Measurements from ENCODE around the gene GRIP2. TPM values are rescaled to one million over a fixed set of nuclear protein-coding genes. Genes with fewer than 3 reads are reported as not detected.

Gene GRIP2
- total and polyA plus RNA-seq, 2 of the 4 experiments (the other 2 are of a cell fraction), result 0.05 TPM; not detected in 1

DNA sequence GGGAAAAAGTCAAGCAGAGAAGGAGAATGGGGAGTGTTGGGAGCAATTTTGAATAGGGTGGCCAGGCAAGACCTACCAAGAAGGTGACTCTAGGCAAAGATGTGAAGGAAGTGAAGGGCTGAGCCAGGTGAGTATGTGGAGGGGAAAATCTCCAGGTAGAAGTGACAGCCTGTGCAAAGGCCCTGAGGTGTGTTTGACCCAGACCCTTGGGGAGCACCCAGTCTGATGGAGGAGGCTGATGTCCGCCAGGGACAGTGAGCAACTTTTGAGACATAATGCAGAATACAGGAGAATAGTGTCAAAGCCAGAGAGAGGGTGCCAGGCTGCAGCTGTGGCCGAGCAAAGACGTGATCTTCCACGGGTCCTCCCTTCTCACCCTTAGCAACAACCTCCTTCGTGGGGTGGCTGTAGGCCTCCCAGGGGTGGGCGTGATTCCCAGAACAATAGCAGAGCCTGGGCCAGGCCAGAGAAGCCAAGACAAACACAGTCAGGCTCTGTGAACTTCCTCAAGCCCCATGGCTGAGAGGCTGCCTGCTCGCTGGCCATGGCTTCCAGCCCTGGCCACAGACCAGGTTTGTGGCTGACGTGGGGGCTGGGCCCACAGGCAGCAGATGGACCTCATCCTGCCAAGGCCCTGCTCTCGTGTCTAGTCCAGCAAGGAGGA lies 79.7 kb downstream of the GRIP2 start:
- Histone ChIP-seq H4K5ac (ENCODE audit: low read depth, low read length) (peak overlapping the region; percentile 34; the same call in 1 of the 2 replicates), H4K91ac (ENCODE audit: insufficient read depth, low read depth, low read length) (peak overlapping the region; percentile 49), H3K4ac (ENCODE audit: low read depth, low read length) (peak overlapping the region; percentile 56), H3K79me1 (ENCODE audit: low read depth in 1 of 2, low read length in 2 of 2) (peaks cover 6 to 15% of the 10 kb centered on the region in 2 experiments; a peak in 2 of 4 replicates), H3K36me3 (ENCODE audit: control insufficient read depth, insufficient read depth, low read length) (peaks cover 44% of the 10 kb centered on the region), H3K23ac (ENCODE audit: low read depth, low read length) (peak overlapping the region; percentile 0; the same call in 1 of the 2 replicates), H3K4me2 (ENCODE audit: low read depth, low read length) (no peak overlapping the region), H3K9ac (ENCODE audit: low read depth, low read length) (no peak overlapping the region), H3K9me1 (ENCODE audit: insufficient read depth, low read length) (peaks cover 16% of the 10 kb centered on the region), H3K4me1 (ENCODE audit: control insufficient read depth, insufficient read depth, low read length) (peaks cover 11% of the 10 kb centered on the region; the same call in 1 of the 2 replicates), H2AK9ac (replicated peaks; ENCODE audit: low read depth, low read length, poor library complexity) (peak overlapping the region; percentile 20), H3K18ac (ENCODE audit: low read depth, low read length) (peak overlapping the region; percentile 33), H3K14ac (replicated peaks; ENCODE audit: low read depth, low read length) (peak overlapping the region; percentile 16), H2BK5ac (ENCODE audit: low read depth, low read length, poor library complexity, severe bottlenecking) (peak overlapping the region; percentile 36), H3K4me3 (ENCODE audit: insufficient read depth, low read depth, low read length) (no peak overlapping the region), H2BK120ac (ENCODE audit: low read depth, low read length) (peak overlapping the region; percentile 48), H2AK5ac (ENCODE audit: low read depth, low read length) (peak overlapping the region; percentile 53), H3K9me3 (ENCODE audit: control insufficient read depth, insufficient read depth, low read length) (no peaks in the 10 kb centered on the region), H4K20me1 (ENCODE audit: insufficient read depth, low read length) (no peaks in the 10 kb centered on the region), H3K27me3 (ENCODE audit: control insufficient read depth, insufficient read depth, low read length) (no peaks in the 10 kb centered on the region), H4K8ac (ENCODE audit: low read depth in 2 of 2, low read length in 2 of 2) (peak overlapping the region; percentile 25 to 57; a peak in 3 of 4 replicates), H2BK15ac (ENCODE audit: low read depth, low read length) (peak overlapping the region; percentile 36; the same call in 2 of the 3 replicates), H3K27ac (ENCODE audit: insufficient read depth, low read length) (peak overlapping the region; percentile 63; the same call in 1 of the 2 replicates), H2AFZ (replicated peaks; ENCODE audit: low read length, poor library complexity) (peak overlapping the region; percentile 70), H2BK20ac (ENCODE audit: low read depth, low read length) (peak overlapping the region; percentile 15), H3K56ac (ENCODE audit: extremely low read depth, insufficient read depth, low read length) (no peak overlapping the region)
- DNase-seq, result peak; percentile 93
- intact Hi-C loops (cut with micrococcal nuclease) (loop anchor here (1.0 to 2.0 kb wide), 4 partner anchors 58 to 564 kb away; partner anchors contain the start of gene SLC6A6), in situ Hi-C loops (cut with MboI; ENCODE audit: low sequenced_read_pairs) (loop anchor here (5.0 to 10.0 kb wide), 4 partner anchors 53 to 566 kb away; no protein-coding TSS in a partner anchor), dilution Hi-C loops (cut with HindIII; ENCODE audit: low sequenced_read_pairs, unreplicated experiment) (no loop called here)
- no TSS peak for BruUV-seq (replicated peaks)
- POLR2A ChIA-PET (ENCODE audit: unreplicated experiment), result no interaction called here
- peak; percentile 80 for ATAC-seq (ENCODE audit: low read depth)
- TF ChIP-seq BHLHE40 (IDR thresholded peaks at IDR 0.05; ENCODE audit: low read depth, low read length) (0 out of 2 replicates have a peak, but pooled peaks have one; percentile 33), CHD1 (IDR thresholded peaks at IDR 0.05; ENCODE audit: low read depth, low read length) (no peak), MAZ (IDR thresholded peaks at IDR 0.05; ENCODE audit: borderline replicate concordance, low read depth, low read length) (peak; percentile 34; the same call in 1 of the 2 replicates), MXI1 (IDR thresholded peaks at IDR 0.05; ENCODE audit: borderline replicate concordance, low read depth, low read length) (peak; percentile 67; the same call in 1 of the 2 replicates)
- TF ChIP-seq, protein P1, sequence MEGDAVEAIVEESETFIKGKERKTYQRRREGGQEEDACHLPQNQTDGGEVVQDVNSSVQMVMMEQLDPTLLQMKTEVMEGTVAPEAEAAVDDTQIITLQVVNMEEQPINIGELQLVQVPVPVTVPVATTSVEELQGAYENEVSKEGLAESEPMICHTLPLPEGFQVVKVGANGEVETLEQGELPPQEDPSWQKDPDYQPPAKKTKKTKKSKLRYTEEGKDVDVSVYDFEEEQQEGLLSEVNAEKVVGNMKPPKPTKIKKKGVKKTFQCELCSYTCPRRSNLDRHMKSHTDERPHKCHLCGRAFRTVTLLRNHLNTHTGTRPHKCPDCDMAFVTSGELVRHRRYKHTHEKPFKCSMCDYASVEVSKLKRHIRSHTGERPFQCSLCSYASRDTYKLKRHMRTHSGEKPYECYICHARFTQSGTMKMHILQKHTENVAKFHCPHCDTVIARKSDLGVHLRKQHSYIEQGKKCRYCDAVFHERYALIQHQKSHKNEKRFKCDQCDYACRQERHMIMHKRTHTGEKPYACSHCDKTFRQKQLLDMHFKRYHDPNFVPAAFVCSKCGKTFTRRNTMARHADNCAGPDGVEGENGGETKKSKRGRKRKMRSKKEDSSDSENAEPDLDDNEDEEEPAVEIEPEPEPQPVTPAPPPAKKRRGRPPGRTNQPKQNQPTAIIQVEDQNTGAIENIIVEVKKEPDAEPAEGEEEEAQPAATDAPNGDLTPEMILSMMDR (conservative IDR thresholded peaks at IDR 0.05; ENCODE audit: low read depth, low read length), result no peak
- WGBS, 2 experiments (ENCODE audit: extremely low coverage in 2 of 2, insufficient read length in 1 of 2), result 0% methylated on average over 1 of the region's 9 CpGs; no CpG with 5 or more reads in 1 of the 2 experiments
- CTCF ChIA-PET, result interaction anchor here (0.9 to 2.2 kb wide), 4 partner anchors 62 to 256 kb away, joined by 3 to 15 read pairs (median 4); no protein-coding TSS in a partner anchor

Measured in IMR-90 (cell line).